ENCODE measurements around the gene RRP12. TPM values are rescaled to one million over a fixed set of nuclear protein-coding genes. Genes with fewer than 3 reads are reported as not detected.
"Not testable (repeated sequence)": the region's sequence is repeated elsewhere in the genome, so short reads cannot be mapped to it uniquely, and the experiment has no call there.

RRP12 gene
- total RNA-seq, 1 donor from 2014 or later: 10.4 TPM

DNA sequence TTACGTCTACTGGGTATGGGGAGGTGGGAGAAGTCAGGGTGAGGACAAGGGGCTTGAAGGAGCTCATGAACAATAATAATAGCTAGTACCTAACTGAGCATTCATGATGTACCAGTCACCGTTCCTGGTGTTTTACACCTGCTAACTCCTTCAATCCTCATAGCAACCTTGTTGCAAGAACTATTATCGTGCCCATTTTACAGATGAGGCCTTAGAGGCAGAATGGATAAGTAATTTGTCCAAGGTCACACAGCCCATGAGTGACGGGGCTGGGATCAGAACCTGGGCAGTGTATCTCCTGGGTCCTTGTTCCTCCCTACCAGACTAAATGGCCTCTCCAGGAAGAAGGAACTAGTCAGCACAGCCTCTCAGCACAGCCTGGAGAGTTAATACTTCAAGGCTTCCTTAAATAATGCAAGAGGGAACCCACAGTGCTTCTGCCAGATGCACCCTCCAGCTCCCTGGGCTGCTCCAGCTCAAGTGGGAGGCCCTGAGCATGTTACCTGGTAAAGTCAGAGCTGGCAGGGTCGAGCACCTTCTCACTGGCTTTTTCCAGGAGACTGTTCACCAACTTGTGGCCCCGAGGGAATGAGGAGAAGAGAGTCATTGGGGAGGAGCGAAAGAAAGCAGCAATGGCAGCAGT, 28.8 kb downstream of the RRP12 start:
- no peak for DNase-seq (ENCODE audit: low read depth in 2 of 2)

DNA sequence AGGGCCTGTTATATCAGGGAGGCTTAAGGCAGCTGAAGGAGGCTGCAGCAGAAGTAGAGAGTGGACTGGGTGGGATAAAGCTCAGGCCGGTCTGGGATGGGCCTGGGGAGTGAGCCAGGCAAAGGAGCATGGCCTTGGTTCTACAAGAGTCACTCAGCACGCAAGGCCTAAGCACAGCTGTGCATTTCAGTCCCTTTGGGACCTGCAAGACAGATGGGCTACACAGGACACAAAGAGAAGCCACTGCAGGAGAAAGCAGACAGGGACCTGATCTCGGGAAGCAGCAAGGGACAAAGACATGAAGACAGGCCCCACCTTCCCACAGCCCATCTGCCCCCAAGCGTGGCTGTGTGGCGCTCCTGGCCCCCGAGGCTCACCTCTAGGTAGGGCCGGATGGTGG, 29.4 kb downstream of the RRP12 start:
- no peak for DNase-seq (ENCODE audit: low read depth in 2 of 2)

DNA sequence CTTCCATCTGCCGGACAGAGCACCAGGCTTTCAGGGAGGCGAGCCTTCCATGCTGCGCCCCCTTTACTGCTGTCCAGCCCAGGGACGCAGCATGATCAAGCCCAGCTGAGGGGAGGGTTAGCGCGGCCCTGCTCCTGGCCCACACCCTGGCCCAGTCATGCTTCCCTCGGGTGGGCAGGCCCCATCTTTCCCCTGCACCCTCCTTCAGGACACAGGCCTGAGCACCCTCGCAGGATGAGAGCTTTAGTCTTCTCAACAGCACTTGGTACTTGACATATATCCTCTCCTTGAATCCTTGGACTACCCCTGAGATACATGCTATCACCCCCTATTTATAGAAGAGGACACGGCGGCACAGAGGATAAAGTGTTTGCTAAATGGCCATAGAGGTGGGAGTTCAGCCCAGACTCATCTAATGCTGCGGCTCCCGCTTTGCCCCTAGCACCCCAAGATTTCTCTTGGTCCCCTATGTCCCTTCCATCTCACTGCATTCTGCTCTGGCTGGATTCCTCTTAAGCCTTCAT, 34.0 kb downstream of the RRP12 start:
- no peak for DNase-seq (ENCODE audit: low read depth in 2 of 2)

GRCh38 chr10:97366572-97366971, 34.6 kb downstream of the RRP12 start:
- no peak for DNase-seq (ENCODE audit: low read depth in 2 of 2)

DNA sequence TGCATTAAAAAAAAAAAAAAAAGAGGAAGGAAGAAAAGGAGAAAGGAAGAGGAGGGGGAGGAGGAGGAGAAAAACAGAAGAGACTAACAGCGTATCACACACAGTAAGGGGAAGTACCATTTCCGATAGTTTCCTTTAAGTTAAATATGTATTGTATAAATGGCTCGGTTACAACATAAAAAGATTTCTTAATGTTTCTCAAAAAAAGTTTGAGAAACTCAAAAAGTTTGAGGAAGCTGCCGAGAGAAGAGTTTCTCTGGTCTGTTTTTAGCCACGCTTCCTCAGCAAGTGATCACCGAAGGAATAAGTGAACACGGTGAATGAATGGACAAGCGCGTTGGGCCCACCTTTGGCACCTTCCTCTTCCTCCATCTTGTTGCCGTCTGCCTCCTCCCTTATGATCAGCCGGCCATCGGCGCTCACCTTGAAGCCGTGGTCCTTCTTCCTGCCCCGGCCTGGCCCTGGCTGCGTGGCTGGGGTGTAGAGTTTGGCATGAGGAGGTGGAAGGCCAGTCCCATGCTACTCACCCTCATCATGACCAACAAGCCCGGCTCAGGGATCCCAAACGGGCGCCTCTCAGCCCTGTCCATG, 35.3 kb downstream of the RRP12 start:
- no peak for DNase-seq (ENCODE audit: low read depth in 2 of 2)

GRCh38 chr10:97363071-97363470, 38.1 kb downstream of the RRP12 start:
- DNase-seq (ENCODE audit: low read depth in 2 of 2): no peak

- DNase-seq (ENCODE audit: low read depth in 2 of 2): no peak
These were observed 38.7 kb downstream of the RRP12 start for GRCh38 chr10:97362310-97363033.

GRCh38 chr10:97361537-97361901, 39.6 kb downstream of the RRP12 start:
- peak in 1 of 2 donors; percentile 67 for DNase-seq (ENCODE audit: low read depth in 2 of 2)

DNA sequence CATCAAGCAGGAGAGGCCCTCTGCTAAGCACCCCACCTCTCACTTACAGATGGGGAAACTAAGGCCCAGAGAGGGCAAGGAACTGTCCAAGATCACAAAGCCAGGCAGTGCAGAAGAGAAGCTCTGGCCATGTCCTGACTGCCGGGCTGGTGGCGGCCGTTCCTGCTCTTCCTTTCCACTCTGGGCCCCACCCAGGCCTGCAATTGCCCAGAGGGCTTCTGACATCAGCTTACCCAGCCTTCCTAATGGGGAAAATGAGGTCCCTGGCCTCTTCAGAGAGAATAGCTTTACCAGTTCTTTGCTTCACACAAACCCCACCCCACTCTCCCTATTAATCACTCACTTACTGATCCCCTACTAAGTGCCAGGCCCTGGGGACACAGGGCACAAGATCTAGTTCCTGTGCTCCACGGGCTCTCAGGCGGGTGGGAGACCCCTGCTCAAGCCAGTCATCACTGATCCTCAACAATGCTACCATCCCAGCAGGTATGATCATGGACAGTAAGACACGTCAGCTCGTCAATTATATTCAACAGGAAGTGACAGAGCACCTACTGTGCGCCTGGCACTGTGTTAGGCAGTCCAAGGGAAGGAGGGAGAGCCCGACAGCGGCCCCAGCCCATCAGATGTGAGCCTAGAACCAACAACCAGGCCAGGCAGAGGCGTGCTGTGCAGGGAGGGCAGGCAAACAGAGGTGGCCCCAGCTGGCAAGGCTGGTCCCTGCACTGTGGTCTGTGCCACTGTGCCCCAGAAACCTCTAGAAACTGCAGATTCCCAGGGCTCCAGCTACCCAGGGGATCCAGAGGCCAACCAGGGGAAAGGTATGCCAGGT, 40.2 kb downstream of the RRP12 start:
- DNase-seq (ENCODE audit: low read depth in 2 of 2): no peak

DNA sequence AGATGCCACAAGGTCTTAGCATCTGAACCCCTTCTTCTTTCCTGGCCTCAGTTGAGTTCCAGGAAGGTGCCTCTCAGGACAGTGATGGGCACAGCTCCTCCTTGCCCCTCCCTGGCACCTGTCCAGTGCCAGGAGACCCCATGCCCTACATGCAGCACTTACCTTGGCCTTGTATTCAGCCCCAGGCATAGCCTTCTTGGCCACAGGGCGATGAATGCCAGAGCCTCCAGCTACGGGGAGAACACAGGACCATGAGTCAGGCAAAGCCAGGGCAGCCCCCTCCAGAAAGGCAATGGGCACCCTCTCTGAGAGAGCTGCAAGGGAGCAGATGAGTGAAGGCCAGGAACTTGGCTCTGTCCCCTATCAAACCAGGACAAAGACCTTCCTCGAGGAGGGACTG, 42.4 kb downstream of the RRP12 start:
- DNase-seq (ENCODE audit: low read depth in 2 of 2): no peak

DNA sequence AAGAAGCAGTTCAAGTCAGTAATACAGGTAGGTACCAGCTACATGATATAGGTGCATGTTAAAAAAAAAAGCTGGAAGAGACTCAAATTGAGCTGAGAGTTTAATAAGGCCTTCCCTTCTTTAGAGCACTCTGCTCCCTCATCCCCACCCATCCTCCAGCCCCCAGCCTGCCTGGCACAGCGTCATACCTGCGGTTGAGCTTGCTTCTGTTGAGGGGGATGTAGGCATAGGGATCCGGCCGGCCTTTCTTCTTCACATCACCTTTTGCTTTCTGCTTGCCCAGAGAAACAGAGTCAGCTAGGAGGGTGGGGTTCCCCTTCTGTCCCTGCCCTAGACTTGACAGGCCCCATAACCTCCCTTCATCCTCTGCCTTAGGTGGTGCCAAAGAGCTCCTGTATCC, 42.8 kb downstream of the RRP12 start:
- DNase-seq (ENCODE audit: low read depth in 2 of 2): no peak

DNA sequence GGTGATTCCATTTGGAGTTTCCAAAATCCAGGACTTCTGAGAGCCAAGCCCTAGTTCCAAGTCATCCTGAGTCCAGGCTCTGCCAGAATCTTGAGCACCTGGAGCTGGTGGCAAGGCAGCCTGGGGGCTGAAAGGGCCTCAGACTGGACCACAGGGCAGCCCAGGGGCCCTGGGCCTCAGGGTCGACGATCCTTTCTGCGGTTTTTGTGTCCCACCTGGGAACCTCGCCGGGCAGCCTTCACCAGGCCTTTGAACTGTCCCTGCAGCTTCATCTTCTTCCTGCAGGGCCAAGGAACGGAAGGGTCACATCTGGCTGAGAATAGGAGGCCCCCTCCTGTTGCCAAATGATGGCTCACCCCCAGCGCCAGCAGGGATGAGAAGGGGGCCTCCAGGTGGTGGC, 44.2 kb downstream of the RRP12 start:
- DNase-seq (ENCODE audit: low read depth in 2 of 2): no peak

- peak in 1 of 2 donors; percentile 33 for DNase-seq (ENCODE audit: low read depth in 2 of 2)
These were observed 44.7 kb downstream of the RRP12 start for GRCh38 chr10:97356318-97356914.

DNA sequence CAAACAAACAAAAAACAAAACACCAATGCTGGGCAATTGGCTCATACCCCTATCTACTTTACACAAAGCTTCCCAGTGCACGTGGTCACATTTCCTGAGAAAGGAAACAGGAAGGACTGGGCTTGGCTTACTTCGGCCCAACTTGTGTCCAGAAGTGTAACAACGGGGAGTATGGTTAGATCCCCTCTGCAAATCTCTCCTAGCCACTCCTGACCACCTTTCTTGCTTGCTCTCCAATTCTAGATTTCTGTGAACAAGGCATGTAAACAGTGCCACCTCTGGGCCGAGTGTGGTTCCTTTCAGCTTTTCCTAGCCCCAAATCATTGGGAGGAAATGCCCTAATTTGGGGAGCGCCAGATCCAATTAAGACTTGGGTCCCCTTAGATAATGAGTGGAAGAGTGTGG, 45.6 kb downstream of the RRP12 start:
- peak; percentile 71 to 81 for DNase-seq (ENCODE audit: low read depth in 2 of 2)

DNA sequence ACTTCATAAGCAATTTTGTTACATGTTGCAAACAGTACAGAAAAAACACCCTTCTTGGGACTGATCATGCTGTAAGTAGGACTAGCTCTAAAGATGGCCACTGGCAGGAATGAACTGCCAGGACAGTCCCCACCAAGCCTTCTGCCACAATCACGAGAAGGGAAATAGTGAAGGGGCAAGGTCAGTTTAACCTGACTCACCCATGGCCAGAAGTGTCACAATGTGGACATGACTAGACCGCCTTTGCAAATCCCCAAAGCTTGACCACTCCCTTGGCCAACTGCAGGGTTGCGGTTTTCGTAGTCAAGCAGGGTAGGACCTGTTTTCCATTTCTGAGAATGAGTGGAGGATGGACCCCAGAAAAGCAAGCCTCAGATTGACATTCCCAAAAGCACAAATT, 47.2 kb downstream of the RRP12 start:
- no peak for DNase-seq (ENCODE audit: low read depth in 2 of 2)

DNA sequence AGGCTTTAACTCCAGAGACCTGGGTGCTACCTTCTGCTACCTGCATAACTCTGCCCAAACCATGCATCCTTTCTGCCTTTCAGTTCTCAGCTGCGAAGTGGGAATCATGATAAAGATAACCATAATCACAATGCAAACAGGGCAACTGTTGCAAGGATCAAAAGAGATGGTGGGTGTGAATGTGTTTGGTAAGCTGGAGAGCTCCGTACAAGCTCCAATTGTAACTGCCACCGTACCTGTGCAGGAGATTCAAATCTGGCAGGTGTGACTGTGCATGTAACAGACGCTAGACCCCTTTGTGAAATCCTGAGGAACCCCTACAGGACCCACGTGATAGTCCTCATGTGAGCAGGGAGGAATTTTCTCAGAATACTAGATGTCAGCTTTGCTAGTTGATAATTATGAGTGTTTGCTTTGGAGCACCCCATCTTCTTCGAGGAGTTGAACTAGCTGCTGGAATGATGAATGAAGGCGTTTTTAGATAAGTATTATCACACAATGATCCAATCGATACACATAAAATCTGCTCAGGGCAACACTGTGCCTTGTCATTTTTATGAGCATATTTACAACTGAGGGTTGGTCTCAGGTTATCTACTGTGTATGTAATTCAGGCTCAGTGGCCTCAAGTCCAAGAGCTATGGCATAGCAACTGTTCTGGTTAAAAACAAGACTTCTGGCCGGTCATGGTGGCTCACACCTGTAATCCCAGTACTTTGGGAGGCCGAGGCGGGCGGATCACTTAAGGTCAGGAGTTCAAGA, 51.2 kb downstream of the RRP12 start:
- DNase-seq (ENCODE audit: low read depth in 2 of 2): no peak

- no peak for DNase-seq (ENCODE audit: low read depth in 2 of 2)
These were observed 53.8 kb downstream of the RRP12 start for GRCh38 chr10:97347317-97347716.

GRCh38 chr10:97343664-97344063, 57.5 kb downstream of the RRP12 start:
- DNase-seq (ENCODE audit: low read depth in 2 of 2): not testable (repeated sequence)

GRCh38 chr10:97341416-97341815, 59.7 kb downstream of the RRP12 start:
- no peak for DNase-seq (ENCODE audit: low read depth in 2 of 2)

DNA sequence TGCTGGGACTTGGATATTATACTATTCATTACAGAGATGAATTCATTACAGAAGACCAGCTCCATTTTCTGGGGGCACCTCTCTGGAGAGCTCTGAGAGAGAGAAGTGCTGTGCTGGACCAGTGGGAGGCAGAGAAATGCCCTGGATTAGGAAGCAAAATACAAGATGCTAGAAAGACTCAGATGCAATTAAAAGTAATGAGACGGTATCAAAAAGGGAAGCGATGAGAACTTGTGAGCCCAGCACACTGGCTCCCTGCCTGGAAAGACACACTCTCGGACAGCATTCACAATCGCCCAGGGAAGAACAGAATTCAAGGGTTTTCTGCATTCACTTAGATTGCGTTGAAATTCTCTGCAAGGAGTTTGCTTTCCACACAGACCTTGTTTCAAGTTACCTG, 63.1 kb downstream of the RRP12 start:
- DNase-seq (ENCODE audit: low read depth in 2 of 2): no peak
